Right lobe of liver (tissue), 6 donors: ENCODE results near the gene IGSF6. TPM values are rescaled to one million over a fixed set of nuclear protein-coding genes. Genes with fewer than 3 reads are reported as not detected.
"Not testable (repeated sequence)": the region's sequence is repeated elsewhere in the genome, so short reads cannot be mapped to it uniquely, and the experiment has no call there.

Source experiments
- ATAC-seq, 4 donors: fragments of 200-7000 bp; cut with Tn5 transposase; one replicate each; pipeline ENCODE4 v1.9.1; 2020; ENCODE audit warnings: mild to moderate bottlenecking in 4 of 4, moderate library complexity in 4 of 4
- DNase-seq, 3 donors: peaks; one replicate each; pipeline ENCODE4 v3.0.0-alpha.2; 2020
- H3K27ac ChIP-seq, 3 donors: fragments of 200-600 bp; one replicate each; pipeline ENCODE4 v1.8.0; 2022
- H3K27me3 ChIP-seq, 2 donors: fragments of 200-600 bp; one replicate each; pipeline ENCODE4 v1.8.0; 2022
- H3K36me3 ChIP-seq, 4 donors: fragments of 200-600 bp; sonication (generic) in 1 of 4; one replicate each; pipeline versions ENCODE4 v1.5.1 to v1.8.0; 2017 to 2022; ENCODE audit warnings: control low read depth in 1 of 4
- H3K4me1 ChIP-seq, 4 donors: fragments of 200-600 bp; sonication (generic) in 1 of 4; one replicate each; pipeline versions ENCODE4 v1.5.1 to v1.8.0; 2017 to 2022; ENCODE audit warnings: control low read depth in 1 of 4
- H3K4me3 ChIP-seq, 3 donors: fragments of 200-600 bp; one replicate each; pipeline ENCODE4 v1.8.0; 2022
- H3K9me3 ChIP-seq, 4 donors: fragments of 200-600 bp; sonication (generic) in 1 of 4; one replicate each; pipeline versions ENCODE4 v1.5.1 to v1.8.0; 2017 to 2022; ENCODE audit warnings: control low read depth in 1 of 4
- POLR2A ChIP-seq: fragments of 450-650 bp; IDR thresholded peaks from one replicate; pipeline ENCODE4 v1.6.1; 2017; ENCODE audit warnings: antibody characterized with exemption, mild to moderate bottlenecking
- WGBS: methylation state at CpG from one replicate; pipeline ENCODE4 v1.1.6; 2018; ENCODE audit warnings: low coverage, low lambda C conversion rate; ENCODE audit not compliant: insufficient coverage; ENCODE audit errors: missing lambda C conversion rate; 5-methylcytosine and 5-hydroxymethylcytosine counted together
- intact Hi-C, 2 donors: fragments of 100-400 bp; cut with DNase I; formaldehyde crosslinking; loops; one replicate each; pipeline versions ENCODE4 v1.11.2 to v1.14.1; 2022
- total RNA-seq, 6 experiments: library from RNA; depleted of rRNA in 2 of 6; stranded (reverse); fragments of >200 nt in 2 of 6; fragmentation: NEBNext Ultra II Directional in 3 of 6; extraction: Animal tissue kit (Norgen Biotek cat#: 25700) in 3 of 6; gene quantifications; one replicate each; pipeline versions ENCODE4 v1.1.0 to v1.2.4, GENCODE V29; 2016 to 2023
- TF ChIP-seq, protein P1 (sequence below), 4 donors: fragments of 200-600 bp in 3 of 4; fragments of 450-650 bp in 1 of 4; IDR thresholded peaks; one replicate each; pipeline versions ENCODE4 v1.5.1 to v1.8.0; 2016 to 2022; ENCODE audit warnings: antibody characterized with exemption in 4 of 4, mild to moderate bottlenecking in 2 of 4
- donor health status: DM: no; HTN: yes; CAD: no.
- donor health status: DM: no; HTN: no; CAD: no.
- donor health status: DM: no; HTN: no; CAD: no.
- donor health status: DM: no; HTN: yes; CAD: no.
- donor health status: DM: no; HTN: yes; CAD: no.

The IGSF6 gene
- total RNA-seq, 6 experiments from 2014 or later: 1.9 to 20.5 (median 3.4) TPM

DNA sequence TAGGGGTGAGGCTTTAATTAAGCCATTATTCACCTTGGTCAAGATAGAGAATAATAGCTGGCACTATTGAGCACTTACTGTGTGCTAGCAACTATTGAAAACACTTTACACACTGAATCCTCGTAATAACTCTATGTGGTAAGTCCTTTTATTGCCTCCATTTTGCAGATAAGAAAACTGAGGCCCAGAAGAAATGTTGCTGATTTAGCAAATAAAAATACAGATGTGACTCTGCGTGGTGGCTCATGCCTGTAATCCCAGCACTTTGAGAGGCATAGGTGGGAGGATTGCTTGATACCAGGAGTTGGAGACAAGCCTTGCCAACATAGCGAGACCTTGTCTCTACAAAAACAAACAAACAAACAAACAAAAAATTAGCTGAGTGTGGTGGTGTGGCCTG lies 30.8 kb upstream of the IGSF6 start:
- TF ChIP-seq POLR2A: no peak
- TF ChIP-seq, protein P1, sequence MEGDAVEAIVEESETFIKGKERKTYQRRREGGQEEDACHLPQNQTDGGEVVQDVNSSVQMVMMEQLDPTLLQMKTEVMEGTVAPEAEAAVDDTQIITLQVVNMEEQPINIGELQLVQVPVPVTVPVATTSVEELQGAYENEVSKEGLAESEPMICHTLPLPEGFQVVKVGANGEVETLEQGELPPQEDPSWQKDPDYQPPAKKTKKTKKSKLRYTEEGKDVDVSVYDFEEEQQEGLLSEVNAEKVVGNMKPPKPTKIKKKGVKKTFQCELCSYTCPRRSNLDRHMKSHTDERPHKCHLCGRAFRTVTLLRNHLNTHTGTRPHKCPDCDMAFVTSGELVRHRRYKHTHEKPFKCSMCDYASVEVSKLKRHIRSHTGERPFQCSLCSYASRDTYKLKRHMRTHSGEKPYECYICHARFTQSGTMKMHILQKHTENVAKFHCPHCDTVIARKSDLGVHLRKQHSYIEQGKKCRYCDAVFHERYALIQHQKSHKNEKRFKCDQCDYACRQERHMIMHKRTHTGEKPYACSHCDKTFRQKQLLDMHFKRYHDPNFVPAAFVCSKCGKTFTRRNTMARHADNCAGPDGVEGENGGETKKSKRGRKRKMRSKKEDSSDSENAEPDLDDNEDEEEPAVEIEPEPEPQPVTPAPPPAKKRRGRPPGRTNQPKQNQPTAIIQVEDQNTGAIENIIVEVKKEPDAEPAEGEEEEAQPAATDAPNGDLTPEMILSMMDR (IDR thresholded peaks at IDR 0.05): no peak
- Histone ChIP-seq H3K9me3 (no peaks in the 10 kb centered on the region), H3K27me3 (no peaks in the 10 kb centered on the region), H3K36me3 (no peaks in the 10 kb centered on the region), H3K4me1 (no peaks in the 10 kb centered on the region), H3K4me3 (no peak overlapping the region), H3K27ac (no peak overlapping the region)
- WGBS: 73% methylated on average over 3 of the region's 3 CpGs
- DNase-seq (no peak), ATAC-seq (no peak)
- intact Hi-C loops: no loop called here

DNA sequence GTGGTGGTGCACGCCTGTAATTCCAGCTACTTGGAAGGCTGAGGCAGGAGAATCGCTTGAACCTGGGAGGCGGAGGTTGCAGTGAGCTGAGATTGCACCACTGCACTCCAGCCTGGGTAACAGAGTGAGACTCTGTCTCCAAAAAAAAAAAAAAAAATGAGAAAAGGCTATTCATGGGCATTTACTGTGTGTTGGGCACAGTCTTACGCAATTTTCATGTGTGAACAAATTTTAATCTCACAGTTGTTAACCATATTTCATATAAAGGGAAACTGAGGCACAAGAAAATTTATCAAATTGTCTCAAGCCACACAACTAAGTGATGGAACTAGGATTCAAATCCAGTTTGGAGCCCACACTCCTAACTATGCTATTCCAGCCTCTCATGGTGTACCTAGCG lies 28.3 kb upstream of the IGSF6 start:
- H3K9me3 ChIP-seq, H3K4me1 ChIP-seq, H3K27ac ChIP-seq, H3K27me3 ChIP-seq, DNase-seq, ATAC-seq, H3K36me3 ChIP-seq, H3K4me3 ChIP-seq, intact Hi-C loops: not testable (repeated sequence)
- 88% methylated on average over 5 of the region's 5 CpGs for WGBS

DNA sequence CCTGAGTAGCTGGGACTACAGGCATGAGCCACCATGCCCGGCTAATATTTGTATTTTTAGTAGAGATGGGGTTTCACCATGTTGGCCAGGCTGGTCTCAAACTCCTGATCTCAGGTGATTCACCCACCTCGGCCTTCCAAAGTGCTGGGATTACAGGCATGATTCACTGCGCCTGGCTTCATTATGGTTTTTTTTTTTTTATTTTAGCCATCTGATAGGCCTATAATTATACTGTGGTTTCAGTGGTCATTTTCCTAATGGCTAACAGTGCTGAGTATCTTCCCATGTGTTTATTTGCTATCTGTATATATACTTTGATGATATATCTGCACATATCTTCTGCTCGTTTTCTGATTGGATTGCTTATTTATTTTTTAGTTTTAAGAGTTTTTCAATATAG lies 22.0 kb upstream of the IGSF6 start:
- H3K27ac ChIP-seq, H3K27me3 ChIP-seq, ATAC-seq, H3K4me1 ChIP-seq, H3K36me3 ChIP-seq, intact Hi-C loops, DNase-seq, H3K4me3 ChIP-seq, H3K9me3 ChIP-seq: not testable (repeated sequence)
- 75% methylated on average over 4 of the region's 4 CpGs for WGBS

DNA sequence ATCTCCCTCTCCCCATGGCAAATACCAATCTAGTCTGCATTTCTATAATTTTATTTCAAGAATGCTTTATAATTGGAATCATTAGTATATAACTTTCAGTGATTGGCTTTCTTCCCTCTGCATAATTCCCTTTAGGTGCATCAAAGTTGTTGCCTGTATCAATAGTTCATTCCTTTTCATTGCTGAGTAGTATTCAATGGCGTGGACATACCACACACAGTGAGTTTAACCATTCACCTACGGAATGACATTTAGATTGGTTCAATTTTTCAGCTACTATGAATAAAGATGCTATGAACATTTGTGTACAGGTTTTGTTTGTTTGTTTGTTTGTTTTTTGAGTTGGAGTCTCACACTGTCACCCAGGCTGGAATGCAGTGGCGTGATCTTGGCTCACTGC lies 21.1 kb upstream of the IGSF6 start:
- Histone ChIP-seq H3K36me3 (no peaks in the 10 kb centered on the region), H3K4me1 (no peaks in the 10 kb centered on the region), H3K4me3 (no peak overlapping the region), H3K9me3 (no peaks in the 10 kb centered on the region), H3K27me3 (no peaks in the 10 kb centered on the region), H3K27ac (no peak overlapping the region)
- 81% methylated on average over 2 of the region's 3 CpGs for WGBS
- TF ChIP-seq, protein P1 (IDR thresholded peaks at IDR 0.05): no peak
- no peak for TF ChIP-seq POLR2A
- intact Hi-C loops: no loop called here
- ATAC-seq (no peak), DNase-seq (no peak)

- Histone ChIP-seq H3K27me3 (no peaks in the 10 kb centered on the region), H3K36me3 (no peaks in the 10 kb centered on the region), H3K9me3 (no peaks in the 10 kb centered on the region), H3K4me1 (no peaks in the 10 kb centered on the region), H3K4me3 (no peak overlapping the region), H3K27ac (no peak overlapping the region)
- ATAC-seq (no peak), DNase-seq (no peak)
- TF ChIP-seq, protein P1 (IDR thresholded peaks at IDR 0.05): no peak
- no peak for TF ChIP-seq POLR2A
- 72% methylated on average over 3 of the region's 3 CpGs for WGBS
- intact Hi-C loops: no loop called here
These were observed 15.2 kb upstream of the IGSF6 start for GRCh38 chr16:21667575-21667974.

GRCh38 chr16:21666772-21667171 lies 14.4 kb upstream of the IGSF6 start:
- H3K4me3 ChIP-seq: no peak overlapping the region
- no peak overlapping the region for H3K27ac ChIP-seq
- ATAC-seq (no peak), DNase-seq (no peak)
- no peaks in the 10 kb centered on the region for H3K9me3 ChIP-seq
- H3K4me1 ChIP-seq: no peaks in the 10 kb centered on the region
- H3K27me3 ChIP-seq: no peaks in the 10 kb centered on the region
- TF ChIP-seq POLR2A: no peak
- TF ChIP-seq, protein P1 (IDR thresholded peaks at IDR 0.05): no peak
- WGBS: 55% methylated on average over 3 of the region's 3 CpGs
- H3K36me3 ChIP-seq: no peaks in the 10 kb centered on the region
- intact Hi-C loops: no loop called here
